Body of pancreas (tissue), 4 donors: ENCODE data around the gene PRPS2.

Source experiments
- POLR2A ChIP-seq, 3 donors: fragments of 450-650 bp; IDR thresholded peaks; one replicate each; pipeline ENCODE4 v1.6.1; 2016; ENCODE audit warnings: antibody characterized with exemption in 3 of 3, mild to moderate bottlenecking in 2 of 3
- TF ChIP-seq, protein P1 (sequence below), 7 experiments: fragments of 450-650 bp in 4 of 7; fragments of 200-600 bp in 3 of 7; sonication (generic) in 3 of 7; IDR thresholded peaks; one replicate each; pipeline ENCODE4 v1.5.1; 2016 to 2019; ENCODE audit warnings: antibody characterized with exemption in 7 of 7

DNA sequence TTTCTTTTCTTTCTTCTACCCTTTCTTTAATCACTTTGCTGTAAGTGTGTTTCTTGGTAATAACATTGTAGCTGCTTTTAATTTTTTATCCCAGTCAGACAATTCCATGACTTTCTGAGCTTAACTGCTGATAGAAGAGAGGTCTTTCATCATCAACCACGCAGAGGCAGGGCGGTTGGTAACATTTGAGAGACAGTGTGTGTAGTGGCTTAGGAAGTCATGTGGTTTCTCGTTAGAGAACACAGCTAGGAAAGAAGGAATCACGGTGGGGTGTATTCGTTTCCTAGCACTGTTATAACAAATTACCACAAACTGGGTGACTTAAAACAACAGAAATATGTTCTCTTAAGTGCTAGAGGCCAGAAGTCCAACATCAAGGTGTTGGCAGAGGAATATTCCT lies 11.5 kb downstream of the PRPS2 start:
- TF ChIP-seq, protein P1, sequence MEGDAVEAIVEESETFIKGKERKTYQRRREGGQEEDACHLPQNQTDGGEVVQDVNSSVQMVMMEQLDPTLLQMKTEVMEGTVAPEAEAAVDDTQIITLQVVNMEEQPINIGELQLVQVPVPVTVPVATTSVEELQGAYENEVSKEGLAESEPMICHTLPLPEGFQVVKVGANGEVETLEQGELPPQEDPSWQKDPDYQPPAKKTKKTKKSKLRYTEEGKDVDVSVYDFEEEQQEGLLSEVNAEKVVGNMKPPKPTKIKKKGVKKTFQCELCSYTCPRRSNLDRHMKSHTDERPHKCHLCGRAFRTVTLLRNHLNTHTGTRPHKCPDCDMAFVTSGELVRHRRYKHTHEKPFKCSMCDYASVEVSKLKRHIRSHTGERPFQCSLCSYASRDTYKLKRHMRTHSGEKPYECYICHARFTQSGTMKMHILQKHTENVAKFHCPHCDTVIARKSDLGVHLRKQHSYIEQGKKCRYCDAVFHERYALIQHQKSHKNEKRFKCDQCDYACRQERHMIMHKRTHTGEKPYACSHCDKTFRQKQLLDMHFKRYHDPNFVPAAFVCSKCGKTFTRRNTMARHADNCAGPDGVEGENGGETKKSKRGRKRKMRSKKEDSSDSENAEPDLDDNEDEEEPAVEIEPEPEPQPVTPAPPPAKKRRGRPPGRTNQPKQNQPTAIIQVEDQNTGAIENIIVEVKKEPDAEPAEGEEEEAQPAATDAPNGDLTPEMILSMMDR (IDR thresholded peaks at IDR 0.05): no peak
- TF ChIP-seq POLR2A (IDR thresholded peaks at IDR 0.05): no peak
